Measurements from ENCODE around the gene C1QB.

Gene C1QB

GRCh38 chr1:22636927-22637326 lies 16.1 kb upstream of the C1QB start:
- no peak overlapping the region for H3K4me3 ChIP-seq (ENCODE audit: low read depth, low read length)
- TF ChIP-seq CTCF (IDR thresholded peaks at IDR 0.05; ENCODE audit: insufficient read depth, low read length, missing control alignments) = no peak
- DNase-seq (ENCODE audit: low read depth, low spot score) = no peak
- ChIA-PET POLR2A (no interaction called here), CTCF (interaction anchor here (1.4 kb wide), 1 partner anchor 220 kb away, joined by 4 read pairs; no protein-coding TSS in a partner anchor)

GRCh38 chr1:22637907-22638445 lies 15.1 kb upstream of the C1QB start:
- DNase-seq (ENCODE audit: low read depth, low spot score) = no peak
- no peak for TF ChIP-seq CTCF (IDR thresholded peaks at IDR 0.05; ENCODE audit: insufficient read depth, low read length, missing control alignments)
- H3K4me3 ChIP-seq (ENCODE audit: low read depth, low read length) = no peak overlapping the region
- ChIA-PET POLR2A (no interaction called here), CTCF (interaction anchor here (9.0 kb wide), 1 partner anchor 216 kb away, joined by 330 read pairs; no protein-coding TSS in a partner anchor)

- ChIA-PET POLR2A (no interaction called here), CTCF (interaction anchor here (1.2 to 9.0 kb wide), 7 partner anchors 12 to 527 kb away, joined by 3 to 330 read pairs (median 8); no protein-coding TSS in a partner anchor)
- TF ChIP-seq CTCF (IDR thresholded peaks at IDR 0.05; ENCODE audit: insufficient read depth, low read length, missing control alignments) = no peak
- no peak for DNase-seq (ENCODE audit: low read depth, low spot score)
- H3K4me3 ChIP-seq (ENCODE audit: low read depth, low read length) = no peak overlapping the region
Measured at GRCh38 chr1:22638476-22639234, 14.4 kb upstream of the C1QB start.

- ChIA-PET POLR2A (no interaction called here), CTCF (interaction anchor here (0.8 to 9.0 kb wide), 12 partner anchors 12 to 533 kb away, joined by 3 to 330 read pairs (median 4); no protein-coding TSS in a partner anchor)
- H3K4me3 ChIP-seq (ENCODE audit: low read depth, low read length) = no peak overlapping the region
- peak; percentile 31 for DNase-seq (ENCODE audit: low read depth, low spot score)
- TF ChIP-seq CTCF (IDR thresholded peaks at IDR 0.05; ENCODE audit: insufficient read depth, low read length, missing control alignments) = peak; percentile 20
Measured at GRCh38 chr1:22639286-22639685, 13.8 kb upstream of the C1QB start.

- CTCF ChIA-PET = interaction anchor here (0.7 to 9.0 kb wide), 28 partner anchors 8 to 532 kb away, joined by 3 to 330 read pairs (median 6); partner anchors contain the start of gene C1QB
- no peak overlapping the region for H3K4me3 ChIP-seq (ENCODE audit: low read depth, low read length)
- POLR2A ChIA-PET = no interaction called here
- no peak for DNase-seq (ENCODE audit: low read depth, low spot score)
- no peak for TF ChIP-seq CTCF (IDR thresholded peaks at IDR 0.05; ENCODE audit: insufficient read depth, low read length, missing control alignments)
Measured at GRCh38 chr1:22641247-22641646, 11.8 kb upstream of the C1QB start.

- no peak overlapping the region for H3K4me3 ChIP-seq (ENCODE audit: low read depth, low read length)
- DNase-seq (ENCODE audit: low read depth, low spot score) = no peak
- peak; percentile 93 for TF ChIP-seq CTCF (IDR thresholded peaks at IDR 0.05; ENCODE audit: insufficient read depth, low read length, missing control alignments)
- ChIA-PET POLR2A (no interaction called here), CTCF (interaction anchor here (0.6 to 9.0 kb wide), 35 partner anchors 9 to 532 kb away, joined by 3 to 330 read pairs (median 4); partner anchors contain the start of gene C1QB)
Measured at GRCh38 chr1:22641906-22642636, 11.0 kb upstream of the C1QB start.
